Activated CD8-positive, alpha-beta T cell treated with anti-CD3 and anti-CD28 coated beads for 36 hours (primary cell): ENCODE results near the gene PCDHGC5. TPM values are rescaled to one million over a fixed set of nuclear protein-coding genes. Genes with fewer than 3 reads are reported as not detected.

ENCODE experiments used
- ATAC-seq: fragments of 200-7000 bp; cut with Tn5 transposase; one replicate; pipeline ENCODE4 v1.10.0; 2021; ENCODE audit warnings: mild to moderate bottlenecking, moderate library complexity
- CTCF ChIA-PET: fragments of 350-600 bp; sonication (Branson Sonifier 250); formaldehyde crosslinking; loops from one replicate; lab custom pipeline; 2021; ENCODE audit warnings: antibody characterized with exemption; lab: Charles Lee
- POLR2A ChIA-PET: fragments of 350-600 bp; sonication (Branson Sonifier 250); formaldehyde crosslinking; loops from one replicate; lab custom pipeline; 2021; ENCODE audit warnings: antibody characterized with exemption; lab: Charles Lee
- DNase-seq: peaks from one replicate; pipeline ENCODE4 v3.0.0-alpha.2; 2020
- H3K27ac Mint-ChIP-seq: one replicate; pipeline ENCODE4 v1.8.0; 2021; ENCODE audit warnings: mild to moderate bottlenecking, mixed read lengths
- H3K27me3 Mint-ChIP-seq: one replicate; pipeline ENCODE4 v1.8.0; 2021; ENCODE audit warnings: mixed read lengths
- H3K36me3 Mint-ChIP-seq: one replicate; pipeline ENCODE4 v1.8.0; 2021; ENCODE audit warnings: low read depth, mixed read lengths
- H3K4me1 Mint-ChIP-seq: one replicate; pipeline ENCODE4 v1.8.0; 2021; ENCODE audit warnings: low read depth, mixed read lengths
- H3K4me3 Mint-ChIP-seq: one replicate; pipeline ENCODE4 v1.8.0; 2021; ENCODE audit warnings: mild to moderate bottlenecking, moderate library complexity, mixed read lengths
- H3K9me3 Mint-ChIP-seq: one replicate; pipeline ENCODE4 v1.8.0; 2021; ENCODE audit warnings: mixed read lengths
- CTCF ChIP-seq: fragments of 200-600 bp; IDR thresholded peaks from one replicate; pipeline ENCODE4 v1.8.0; 2022; ENCODE audit warnings: antibody characterized with exemption, mild to moderate bottlenecking
- intact Hi-C: fragments of 100-400 bp; cut with micrococcal nuclease; formaldehyde crosslinking; loops from one replicate; pipeline ENCODE4 v1.10.0; 2022
- total RNA-seq, 2 experiments: library from RNA; stranded (reverse); gene quantifications; one replicate each; pipeline ENCODE4 v1.2.3, GENCODE V29; 2021

Gene PCDHGC5
- total RNA-seq, 2 experiments from 2014 or later = not detected

- no peaks in the 10 kb centered on the region for H3K9me3 Mint-ChIP-seq
- ATAC-seq = no peak
- DNase-seq = no peak
- peaks cover 43% of the 10 kb centered on the region for H3K36me3 Mint-ChIP-seq
- peaks cover 17% of the 10 kb centered on the region for H3K4me1 Mint-ChIP-seq
- no peak for TF ChIP-seq CTCF
- CTCF ChIA-PET = interaction anchor here (1.9 to 2.5 kb wide), 3 partner anchors 39 to 108 kb away, joined by 6 to 10 read pairs (median 8); partner anchors contain the start of genes PCDHGA11 and PCDHGA12
- H3K4me3 Mint-ChIP-seq = no peak overlapping the region
- intact Hi-C loops = no loop called here
- H3K27ac Mint-ChIP-seq = no peak overlapping the region
- H3K27me3 Mint-ChIP-seq = no peaks in the 10 kb centered on the region
- POLR2A ChIA-PET = no interaction called here
These were observed 40.1 kb downstream of the PCDHGC5 start for GRCh38 chr5:141529002-141529401.

DNA sequence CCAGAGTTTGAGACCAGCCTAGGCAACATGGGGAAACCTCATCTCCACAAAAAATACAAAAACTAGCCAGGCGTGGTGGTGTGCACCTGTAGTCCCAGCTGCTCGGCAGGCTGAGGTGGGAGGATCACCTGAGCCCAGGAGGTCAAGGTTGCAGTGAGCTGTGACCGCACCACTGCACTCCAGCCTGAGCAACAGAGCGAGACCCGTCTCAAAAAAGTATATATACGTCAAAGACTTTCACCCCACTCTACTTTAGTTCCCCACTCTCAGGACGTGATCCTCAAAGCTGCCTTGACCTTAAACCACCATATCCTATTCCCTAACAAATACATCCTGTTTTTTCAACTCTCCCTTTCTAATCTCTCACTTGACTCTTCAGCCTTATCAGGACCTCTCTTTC lies 41.0 kb downstream of the PCDHGC5 start:
- peaks cover 45% of the 10 kb centered on the region for H3K36me3 Mint-ChIP-seq
- ChIA-PET POLR2A (no interaction called here), CTCF (interaction anchor here (1.3 to 2.2 kb wide), 2 partner anchors 9 to 38 kb away, joined by 5 to 10 read pairs; no protein-coding TSS in a partner anchor)
- H3K27me3 Mint-ChIP-seq = no peaks in the 10 kb centered on the region
- H3K27ac Mint-ChIP-seq = no peak overlapping the region
- H3K4me3 Mint-ChIP-seq = no peak overlapping the region
- no peak for TF ChIP-seq CTCF
- no peak for ATAC-seq
- intact Hi-C loops = no loop called here
- H3K4me1 Mint-ChIP-seq = peaks cover 11% of the 10 kb centered on the region
- no peaks in the 10 kb centered on the region for H3K9me3 Mint-ChIP-seq
- DNase-seq = no peak

- H3K36me3 Mint-ChIP-seq = peaks cover 37% of the 10 kb centered on the region
- no peaks in the 10 kb centered on the region for H3K27me3 Mint-ChIP-seq
- H3K4me3 Mint-ChIP-seq = no peak overlapping the region
- no peak overlapping the region for H3K27ac Mint-ChIP-seq
- ChIA-PET CTCF (interaction anchor here (1.3 to 2.9 kb wide), 3 partner anchors 8 to 35 kb away, joined by 5 to 12 read pairs (median 6); no protein-coding TSS in a partner anchor), POLR2A (no interaction called here)
- H3K9me3 Mint-ChIP-seq = no peaks in the 10 kb centered on the region
- no peak for DNase-seq
- H3K4me1 Mint-ChIP-seq = peaks cover 2% of the 10 kb centered on the region
- no peak for ATAC-seq
- no peak for TF ChIP-seq CTCF
- intact Hi-C loops = no loop called here
These were observed 43.8 kb downstream of the PCDHGC5 start for GRCh38 chr5:141532726-141533125.

DNA sequence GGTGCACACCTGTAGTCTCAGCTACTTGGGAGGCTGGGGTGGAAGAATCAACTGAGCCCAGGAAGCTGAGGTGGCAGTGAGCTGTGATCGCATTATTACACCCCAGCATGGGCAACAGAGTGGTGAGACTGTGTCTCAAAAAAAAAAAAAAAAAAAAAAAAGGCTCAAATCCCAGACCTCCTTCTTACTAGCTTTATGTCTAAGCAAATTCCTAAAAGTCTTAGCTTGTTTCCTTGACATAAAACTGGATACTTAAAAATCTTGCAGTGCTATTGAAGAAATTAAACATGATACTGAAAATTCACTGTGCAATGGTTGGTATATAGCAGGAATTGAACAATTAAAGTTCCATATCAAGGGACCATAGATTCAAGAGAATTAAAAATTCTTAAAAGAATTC lies 45.0 kb downstream of the PCDHGC5 start:
- DNase-seq (no peak), ATAC-seq (no peak)
- ChIA-PET POLR2A (no interaction called here), CTCF (interaction anchor here (0.7 to 2.9 kb wide), 9 partner anchors 9 to 122 kb away, joined by 3 to 12 read pairs (median 5); partner anchors contain the start of gene PCDHGA10)
- no peak for TF ChIP-seq CTCF
- no peak overlapping the region for H3K27ac Mint-ChIP-seq
- intact Hi-C loops = no loop called here
- no peaks in the 10 kb centered on the region for H3K27me3 Mint-ChIP-seq
- peaks cover 2% of the 10 kb centered on the region for H3K4me1 Mint-ChIP-seq
- no peak overlapping the region for H3K4me3 Mint-ChIP-seq
- H3K36me3 Mint-ChIP-seq = peaks cover 28% of the 10 kb centered on the region
- no peaks in the 10 kb centered on the region for H3K9me3 Mint-ChIP-seq

DNA sequence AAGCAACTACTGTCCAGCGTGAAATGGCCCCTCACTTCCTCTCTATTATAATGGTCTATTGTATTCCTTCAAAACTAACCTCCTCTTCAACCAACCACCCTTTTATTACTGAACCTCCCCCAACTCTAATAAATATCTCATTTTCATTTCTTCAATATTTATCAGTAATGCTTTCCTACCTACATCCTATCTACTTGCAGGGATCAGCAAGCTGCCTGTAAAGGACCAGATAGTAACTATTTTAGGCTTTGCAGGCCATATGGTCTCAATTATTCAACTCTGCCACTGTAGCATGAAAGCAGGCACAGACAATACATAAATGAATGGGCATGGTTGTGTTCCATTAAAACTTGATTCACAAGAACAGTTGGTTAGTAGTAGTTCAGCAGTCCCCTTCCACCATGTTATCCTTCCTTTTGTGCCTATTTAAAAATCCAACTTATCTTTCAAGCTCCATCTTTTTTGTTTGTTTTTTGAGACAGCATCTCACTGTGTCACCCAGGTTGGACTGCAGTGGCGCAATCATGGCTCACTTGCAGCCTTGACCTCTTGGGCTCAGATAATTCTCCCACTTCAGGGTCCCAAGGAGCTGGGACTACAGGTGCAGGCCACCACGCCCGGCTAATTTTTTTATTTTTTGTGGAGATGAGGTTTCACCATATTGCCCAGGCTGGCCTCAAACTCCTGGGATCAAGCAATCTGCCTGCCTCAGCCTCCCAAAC lies 45.8 kb downstream of the PCDHGC5 start:
- Mint-ChIP-seq H3K4me1 (peaks cover 2% of the 10 kb centered on the region), H3K36me3 (peaks cover 31% of the 10 kb centered on the region), H3K27ac (no peak overlapping the region), H3K4me3 (no peak overlapping the region), H3K27me3 (no peaks in the 10 kb centered on the region), H3K9me3 (no peaks in the 10 kb centered on the region)
- intact Hi-C loops = no loop called here
- CTCF ChIA-PET = interaction anchor here (0.9 to 2.9 kb wide), 6 partner anchors 11 to 58 kb away, joined by 3 to 15 read pairs (median 7); no protein-coding TSS in a partner anchor
- ATAC-seq (no peak), DNase-seq (no peak)
- POLR2A ChIA-PET = no interaction called here
- no peak for TF ChIP-seq CTCF
